Spleen (tissue), 13 donors: Measurements from ENCODE around the gene CPXM2. TPM values are rescaled to one million over a fixed set of nuclear protein-coding genes. Genes with fewer than 3 reads are reported as not detected.

Source experiments
- DNase-seq: peaks from one replicate; pipeline ENCODE4 v3.0.0-alpha.2; 2020
- H3K27ac ChIP-seq, 8 donors: fragments of 200-600 bp; sonication (generic) in 7 of 8; 1 replicate in 4 of 8; 2 replicates in 4 of 8; pipeline versions ENCODE4 v1.5.0 to v1.8.0; 2016 to 2021; ENCODE audit warnings: inconsistent platforms in 4 of 8, mild to moderate bottlenecking in 4 of 8, moderate library complexity in 1 of 8
- H3K27me3 ChIP-seq, 7 donors: fragments of 200-600 bp; sonication (generic) in 6 of 7; replicated peaks in 1 of 7; 1 replicate in 4 of 7; 2 replicates in 3 of 7; pipeline versions ENCODE4 v1.5.0 to v1.8.0; 2016 to 2021; ENCODE audit warnings: inconsistent platforms in 3 of 7, mild to moderate bottlenecking in 1 of 7
- H3K36me3 ChIP-seq, 6 donors: fragments of 200-600 bp; sonication (generic) in 5 of 6; 1 replicate in 4 of 6; 2 replicates in 2 of 6; pipeline versions ENCODE4 v1.5.0 to v1.8.0; 2016 to 2021; ENCODE audit warnings: inconsistent platforms in 2 of 6
- H3K4me1 ChIP-seq, 6 donors: fragments of 200-600 bp; sonication (generic) in 5 of 6; 1 replicate in 3 of 6; 2 replicates in 3 of 6; pipeline versions ENCODE4 v1.5.0 to v1.8.0; 2016 to 2021; ENCODE audit warnings: inconsistent platforms in 3 of 6
- H3K4me3 ChIP-seq, 8 donors: fragments of 200-600 bp; sonication (generic) in 7 of 8; 1 replicate in 4 of 8; 2 replicates in 4 of 8; pipeline versions ENCODE4 v1.5.0 to v1.8.0; 2016 to 2021; ENCODE audit warnings: inconsistent platforms in 4 of 8, mild to moderate bottlenecking in 4 of 8, moderate library complexity in 2 of 8
- H3K9me3 ChIP-seq, 8 donors: fragments of 200-600 bp; sonication (generic) in 7 of 8; 1 replicate in 4 of 8; 2 replicates in 4 of 8; pipeline versions ENCODE4 v1.5.0 to v1.8.0; 2016 to 2021; ENCODE audit warnings: inconsistent platforms in 4 of 8
- POLR2A ChIP-seq, 3 donors: fragments of 450-650 bp; IDR thresholded peaks; one replicate each; pipeline ENCODE4 v1.5.1; 2017; ENCODE audit warnings: antibody characterized with exemption in 3 of 3, mild to moderate bottlenecking in 1 of 3
- POLR2AphosphoS5 ChIP-seq, 3 donors: sonication (generic); formaldehyde crosslinking; IDR thresholded peaks; one replicate each; pipeline ENCODE4 v1.5.1; 2017; ENCODE audit warnings: antibody characterized with exemption in 3 of 3
- WGBS, 5 donors: extraction: QIAGEN DNeasy Blood & Tissue Kit in 3 of 5; methylation state at CpG; one replicate each; pipeline versions ENCODE4 v1.1.5 to v1.1.7; 2013 to 2018; 5-methylcytosine and 5-hydroxymethylcytosine counted together
- intact Hi-C: fragments of 100-400 bp; cut with DNase I; formaldehyde crosslinking; loops from one replicate; pipeline ENCODE4 v1.15.0; 2023; ENCODE audit warnings: low total_unique reads
- long read RNA-seq, 2 donors: transcript quantifications; one replicate each; lab custom pipeline, GENCODE V29; 2026
- polyA plus RNA-seq, 3 donors: library from polyadenylated mRNA; stranded (reverse); fragments of 200-250 nt; gene quantifications; one replicate each; pipeline ENCODE4 v1.2.1, GENCODE V29; 2013
- total RNA-seq, 7 donors: library from RNA; depleted of rRNA in 3 of 7; stranded (reverse); fragments of >200 nt in 3 of 7; fragmentation: NEBNext Ultra II Directional in 4 of 7; extraction: Animal tissue kit (Norgen Biotek cat#: 25700) in 4 of 7; gene quantifications; one replicate each; pipeline versions ENCODE4 v1.1.0 to v1.2.1, GENCODE V29; 2016 to 2021
- TF ChIP-seq, protein P1 (sequence below), 11 experiments: fragments of 200-600 bp in 7 of 11; fragments of 450-650 bp in 4 of 11; sonication (generic) in 4 of 11; IDR thresholded peaks in 8 of 11; conservative IDR thresholded peaks in 3 of 11; 1 replicate in 7 of 11; 2 replicates in 4 of 11; pipeline versions ENCODE4 v1.4.0 to v1.8.0; 2016 to 2021; ENCODE audit warnings: antibody characterized with exemption in 11 of 11, inconsistent platforms in 4 of 11, mild to moderate bottlenecking in 1 of 11
- donor health status: healthy with polysubstance abuse.
- donor health status: DM: no; HTN: no; CAD: no; lungs with moderate emphysema.
- donor health status: DM: no; HTN: no; CAD: no.
- donor health status: Bipolar disorder and iron deficiency.
- donor health status: healthy.
- donor health status: DM: no; HTN: no; CAD: no.
- donor health status: DM: yes; HTN: yes; CAD: no.

The CPXM2 gene
- total RNA-seq (10 to 100 TPM; 20.8 to 38.2 (median 22.2) TPM), polyA plus RNA-seq (1 to 10 TPM; 3.7 to 7.0 (median 3.7) TPM)
- long read RNA-seq, donor 1, result 0 reads
- long read RNA-seq, donor 2, result 0 reads

DNA sequence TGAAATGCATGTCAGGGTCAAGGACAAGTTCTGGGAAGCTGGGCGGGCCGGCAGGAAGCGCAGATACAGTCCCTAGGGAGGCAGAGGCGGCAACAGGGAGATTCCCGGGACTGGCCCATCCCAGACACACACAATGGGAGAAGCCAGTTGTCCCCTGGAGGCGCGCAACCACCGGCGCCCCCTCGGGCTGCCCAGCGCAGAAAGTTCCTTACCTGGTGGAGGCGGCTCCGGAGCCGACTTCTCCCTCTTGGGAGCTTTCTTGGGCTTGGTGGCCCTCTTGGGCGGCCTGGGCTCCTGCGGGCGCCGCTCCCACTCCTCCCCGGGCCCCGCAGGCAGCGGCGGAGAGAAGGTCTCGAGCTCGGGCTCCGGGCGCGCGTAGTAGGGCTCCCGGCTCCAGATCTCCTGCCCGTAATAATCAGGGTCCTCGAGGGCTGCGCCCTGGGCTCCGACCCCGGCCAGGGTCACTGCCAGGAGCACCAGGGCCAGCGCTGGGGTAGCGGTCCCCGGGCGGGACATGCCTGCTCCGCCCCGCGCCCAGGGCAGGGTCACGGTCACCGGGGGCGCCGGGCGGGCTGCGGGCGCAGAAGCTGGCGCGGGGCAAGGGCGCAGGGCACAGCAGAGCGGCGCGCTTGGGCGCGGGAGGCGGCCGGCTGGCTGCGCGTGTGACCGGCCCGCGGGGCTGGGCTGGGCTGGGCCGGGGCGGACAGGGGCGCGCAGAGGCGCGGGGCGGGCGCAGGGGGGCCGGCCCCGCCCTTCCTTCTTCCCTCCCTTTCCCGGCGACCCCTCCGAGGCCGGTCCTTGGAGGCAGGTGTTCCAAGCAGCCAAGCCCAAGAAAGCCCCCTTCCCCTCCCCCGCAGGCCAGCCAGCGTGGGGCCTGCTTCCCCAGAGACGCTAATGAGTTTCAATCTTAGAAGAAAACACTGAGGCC is at the start of gene CPXM2:
CPXM2 (minus strand) TSS at position 664 of the 928 bp plus-strand sequence; CDS start at position 516, 148 bp downstream.
- intact Hi-C loops, result no loop called here
- H3K4me1 ChIP-seq, result peaks cover 0 to 33% (median 3%) of the 10 kb centered on the region in 6 donors
- peaks cover 0 to 33% (median 11%) of the 10 kb centered on the region in 7 donors for H3K27me3 ChIP-seq
- H3K36me3 ChIP-seq, result no peaks in the 10 kb centered on the region
- TF ChIP-seq POLR2AphosphoS5 (IDR thresholded peaks at IDR 0.05), result peak; percentile 63 to 72 (median 69)
- TF ChIP-seq, protein P1, sequence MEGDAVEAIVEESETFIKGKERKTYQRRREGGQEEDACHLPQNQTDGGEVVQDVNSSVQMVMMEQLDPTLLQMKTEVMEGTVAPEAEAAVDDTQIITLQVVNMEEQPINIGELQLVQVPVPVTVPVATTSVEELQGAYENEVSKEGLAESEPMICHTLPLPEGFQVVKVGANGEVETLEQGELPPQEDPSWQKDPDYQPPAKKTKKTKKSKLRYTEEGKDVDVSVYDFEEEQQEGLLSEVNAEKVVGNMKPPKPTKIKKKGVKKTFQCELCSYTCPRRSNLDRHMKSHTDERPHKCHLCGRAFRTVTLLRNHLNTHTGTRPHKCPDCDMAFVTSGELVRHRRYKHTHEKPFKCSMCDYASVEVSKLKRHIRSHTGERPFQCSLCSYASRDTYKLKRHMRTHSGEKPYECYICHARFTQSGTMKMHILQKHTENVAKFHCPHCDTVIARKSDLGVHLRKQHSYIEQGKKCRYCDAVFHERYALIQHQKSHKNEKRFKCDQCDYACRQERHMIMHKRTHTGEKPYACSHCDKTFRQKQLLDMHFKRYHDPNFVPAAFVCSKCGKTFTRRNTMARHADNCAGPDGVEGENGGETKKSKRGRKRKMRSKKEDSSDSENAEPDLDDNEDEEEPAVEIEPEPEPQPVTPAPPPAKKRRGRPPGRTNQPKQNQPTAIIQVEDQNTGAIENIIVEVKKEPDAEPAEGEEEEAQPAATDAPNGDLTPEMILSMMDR (IDR thresholded peaks at IDR 0.05 in 8 of 11, conservative IDR thresholded peaks at IDR 0.05 in 3 of 11), result peak in 1 of 11 experiments; percentile 12
- TF ChIP-seq POLR2A (IDR thresholded peaks at IDR 0.05), result no peak
- peak within 1 kb of the TSS; percentile 6 to 66 (median 41) for H3K4me3 ChIP-seq
- WGBS, 5 donors, result 6 to 11% (median 9%) methylated on average over 20 to 80 of the region's 80 CpGs
- H3K27ac ChIP-seq, result peak within 1 kb of the TSS; percentile 57 to 93 (median 85)
- H3K9me3 ChIP-seq, result no peaks in the 10 kb centered on the region
- no peak for DNase-seq

DNA sequence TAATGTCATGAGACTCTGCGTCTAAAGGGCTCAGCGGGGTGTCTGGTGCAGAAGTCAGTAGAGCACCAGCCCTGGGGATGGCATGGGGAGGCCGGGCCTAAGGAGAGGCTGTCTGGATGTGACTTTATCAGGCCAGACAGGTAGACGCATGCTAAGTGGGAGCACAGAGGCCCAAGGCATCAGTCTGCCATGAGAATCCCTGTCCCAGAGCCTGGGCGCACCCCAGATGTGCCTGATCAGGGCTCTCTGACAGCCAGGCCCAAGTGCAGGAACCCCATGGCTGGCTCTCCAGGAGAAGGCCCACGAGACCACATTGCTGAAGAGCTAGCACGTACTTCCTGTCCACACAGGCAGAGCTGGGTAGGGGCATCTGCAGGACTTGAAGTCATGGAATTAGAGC is 48.0 kb upstream of the CPXM2 start:
- TF ChIP-seq, protein P1 (IDR thresholded peaks at IDR 0.05 in 8 of 11, conservative IDR thresholded peaks at IDR 0.05 in 3 of 11), result no peak
- TF ChIP-seq POLR2AphosphoS5 (IDR thresholded peaks at IDR 0.05) (no peak), POLR2A (IDR thresholded peaks at IDR 0.05) (no peak)
- H3K9me3 ChIP-seq, result no peaks in the 10 kb centered on the region
- WGBS, 5 donors, result 90 to 94% (median 91%) methylated on average over 5 to 7 of the region's 7 CpGs
- no peak for DNase-seq
- H3K27ac ChIP-seq, result no peak overlapping the region
- intact Hi-C loops, result no loop called here
- H3K4me1 ChIP-seq, result no peaks in the 10 kb centered on the region
- peaks cover 0 to 10% (median 0%) of the 10 kb centered on the region in 7 donors for H3K27me3 ChIP-seq
- H3K36me3 ChIP-seq, result no peaks in the 10 kb centered on the region
- H3K4me3 ChIP-seq, result no peak overlapping the region

DNA sequence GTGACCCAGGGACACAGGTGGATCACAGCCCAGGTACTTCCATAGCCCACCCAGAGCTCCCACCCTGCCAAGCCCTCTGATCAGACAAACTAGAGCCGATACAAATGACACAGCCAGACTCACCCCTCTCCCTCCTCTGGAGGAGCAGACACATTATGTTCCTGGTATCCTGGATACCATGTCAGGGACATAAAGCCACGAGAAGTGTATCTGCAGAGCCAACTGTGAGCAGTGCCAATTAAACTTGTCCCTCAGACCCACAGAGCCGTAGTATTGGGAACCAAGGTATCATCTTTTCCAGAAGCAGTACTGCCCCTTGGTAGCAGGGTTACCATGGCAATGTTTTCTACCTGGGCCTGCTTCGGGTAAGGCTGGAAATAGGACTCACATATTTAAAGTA is 47.3 kb upstream of the CPXM2 start:
- TF ChIP-seq POLR2AphosphoS5 (IDR thresholded peaks at IDR 0.05), result no peak
- Histone ChIP-seq H3K27me3 (peaks cover 0 to 10% (median 0%) of the 10 kb centered on the region in 7 donors), H3K4me1 (no peaks in the 10 kb centered on the region), H3K4me3 (no peak overlapping the region), H3K27ac (no peak overlapping the region), H3K9me3 (peaks cover 0 to 3% (median 0%) of the 10 kb centered on the region in 8 donors), H3K36me3 (no peaks in the 10 kb centered on the region)
- 91 to 96% (median 93%) methylated on average over 4 of the region's 4 CpGs for WGBS, 5 donors
- intact Hi-C loops, result no loop called here
- no peak for DNase-seq

DNA sequence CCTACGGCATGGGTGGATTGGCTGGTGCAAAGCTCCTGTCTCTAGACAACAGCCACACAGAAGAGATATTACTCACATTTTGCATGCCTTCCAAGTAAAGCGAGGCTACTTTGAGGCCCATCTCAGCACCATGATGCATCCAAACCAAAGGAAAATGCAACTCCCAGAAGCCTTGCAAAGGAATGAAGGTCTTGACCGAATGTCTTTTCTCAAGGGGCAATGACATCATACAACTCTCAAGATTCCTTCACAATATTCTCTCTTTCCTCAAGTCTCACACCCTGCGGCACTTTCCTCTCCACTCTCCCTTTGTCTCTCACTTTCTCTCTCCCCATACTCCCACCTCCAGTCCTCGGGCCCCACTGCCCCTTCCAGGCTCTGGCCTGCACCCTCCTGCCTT is 44.8 kb upstream of the CPXM2 start:
- WGBS, 5 donors, result 71 to 80% (median 76%) methylated on average over 5 of the region's 5 CpGs
- TF ChIP-seq POLR2A (IDR thresholded peaks at IDR 0.05), result no peak
- TF ChIP-seq, protein P1 (IDR thresholded peaks at IDR 0.05 in 8 of 11, conservative IDR thresholded peaks at IDR 0.05 in 3 of 11), result no peak
- TF ChIP-seq POLR2AphosphoS5 (IDR thresholded peaks at IDR 0.05), result no peak
- Histone ChIP-seq H3K4me3 (no peak overlapping the region), H3K36me3 (no peaks in the 10 kb centered on the region), H3K9me3 (peaks cover 0 to 17% (median 3%) of the 10 kb centered on the region in 8 donors), H3K27me3 (peaks cover 0 to 10% (median 0%) of the 10 kb centered on the region in 7 donors), H3K4me1 (no peaks in the 10 kb centered on the region), H3K27ac (no peak overlapping the region)
- no peak for DNase-seq
- intact Hi-C loops, result no loop called here
